NCI-H2081 treated with DMSO at 0.1 percent for 48 hours (cell line): ENCODE data around the gene NMB.
"Not testable (repeated sequence)": the region's sequence is repeated elsewhere in the genome, so short reads cannot be mapped to it uniquely, and the experiment has no call there.

Experiments
- DNase-seq: peaks from one replicate; lab custom pipeline; 2025; lab: John Stamatoyannopoulos, UW

The NMB gene

GRCh38 chr15:84658080-84658787 lies at the start of gene NMB:
Gene NMB (minus strand): TSS chr15:84658199. CDS start chr15:84658152, 47 bp downstream.
- DNase-seq = peak; percentile 11

- DNase-seq = no peak
These were observed 45.8 kb upstream of the NMB start for GRCh38 chr15:84703808-84704207.

- DNase-seq = no peak
These were observed 45.0 kb upstream of the NMB start for GRCh38 chr15:84702961-84703482.

- no peak for DNase-seq
These were observed 41.7 kb upstream of the NMB start for GRCh38 chr15:84699538-84700191.

GRCh38 chr15:84697236-84697990 lies 39.4 kb upstream of the NMB start:
- no peak for DNase-seq

- no peak for DNase-seq
These were observed 38.8 kb upstream of the NMB start for GRCh38 chr15:84696757-84697156.

GRCh38 chr15:84690342-84690741 lies 32.3 kb upstream of the NMB start:
- DNase-seq = no peak

GRCh38 chr15:84689858-84690257 lies 31.9 kb upstream of the NMB start:
- no peak for DNase-seq

GRCh38 chr15:84686446-84686845 lies 28.4 kb upstream of the NMB start:
- DNase-seq = not testable (repeated sequence)

- no peak for DNase-seq
These were observed 27.3 kb upstream of the NMB start for GRCh38 chr15:84685304-84685703.

- no peak for DNase-seq
These were observed 26.1 kb upstream of the NMB start for GRCh38 chr15:84684092-84684491.

GRCh38 chr15:84681831-84682230 lies 23.8 kb upstream of the NMB start:
- no peak for DNase-seq

GRCh38 chr15:84671211-84671610 lies 13.2 kb upstream of the NMB start:
- DNase-seq = no peak

GRCh38 chr15:84669726-84670125 lies 11.7 kb upstream of the NMB start:
- DNase-seq = no peak

- no peak for DNase-seq
These were observed 10.4 kb upstream of the NMB start for GRCh38 chr15:84668221-84668982.

GRCh38 chr15:84666373-84666772 lies 8.4 kb upstream of the NMB start:
- DNase-seq = no peak

- DNase-seq = no peak
These were observed 3.0 kb upstream of the NMB start for GRCh38 chr15:84661001-84661400.

- DNase-seq = no peak
These were observed 2.1 kb upstream of the NMB start for GRCh38 chr15:84659904-84660781.

GRCh38 chr15:84658788-84659411 lies 901 bp upstream of the NMB start:
- no peak for DNase-seq

- no peak for DNase-seq
These were observed 285 bp downstream of the NMB start for GRCh38 chr15:84657748-84658079.

- DNase-seq = no peak
These were observed 1.0 kb downstream of the NMB start for GRCh38 chr15:84656972-84657371.
